Stimulated activated CD4-positive, alpha-beta T cell treated with anti-CD3 and anti-CD28 coated beads, Interleukin-4, amount 100 ng/mL, for 48 hours (primary cell): ENCODE results near the gene SRGAP3.
"Not testable (repeated sequence)": the region's sequence is repeated elsewhere in the genome, so short reads cannot be mapped to it uniquely, and the experiment has no call there.

Experiments
- DNase-seq, 2 donors: peaks; one replicate each; pipeline ENCODE4 v3.0.0-alpha.2; 2020; ENCODE audit warnings: low read depth in 2 of 2

Gene SRGAP3

DNA sequence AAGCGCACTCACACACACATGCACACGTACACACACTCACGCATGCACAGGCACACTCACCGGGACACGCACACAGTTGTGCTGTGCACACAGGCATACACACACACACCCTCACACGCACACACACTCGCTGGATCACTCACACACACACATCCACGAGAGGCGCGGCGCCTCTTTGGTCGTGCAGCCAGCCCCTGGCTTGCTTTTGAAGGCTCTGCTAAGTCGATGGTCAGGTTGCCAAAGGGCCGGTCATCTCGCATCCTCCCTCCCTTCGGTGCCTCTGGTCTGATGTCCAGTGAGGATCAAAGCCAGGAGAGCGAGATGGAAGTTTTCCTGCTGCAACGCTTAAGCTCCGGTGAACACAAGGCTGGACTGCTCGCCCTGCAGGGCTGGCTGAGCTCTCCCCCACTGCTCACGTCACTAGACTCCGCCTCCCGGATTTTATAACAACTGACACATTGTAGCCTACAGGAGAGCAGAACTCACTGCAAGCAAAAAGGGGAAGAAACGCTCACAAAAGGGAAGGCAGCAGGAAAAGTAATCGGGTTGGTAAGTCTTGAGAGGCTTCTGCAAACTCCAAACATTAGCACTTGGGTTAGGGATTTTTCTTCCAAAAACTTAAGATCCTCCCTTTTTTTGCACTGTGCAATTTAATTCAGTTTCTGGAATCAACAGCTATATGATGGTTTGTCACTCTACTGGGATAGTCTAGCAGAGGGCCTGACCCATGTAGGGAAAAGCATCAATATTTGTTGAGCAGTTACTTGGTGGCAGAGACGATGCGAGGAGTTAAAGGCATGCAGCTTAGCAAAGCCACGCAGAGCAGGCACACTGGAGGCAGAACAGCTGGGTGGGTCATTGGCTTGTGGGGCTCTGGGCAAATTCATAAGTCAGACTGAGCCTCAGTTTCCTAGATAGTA lies at the start of gene SRGAP3:
SRGAP3 (minus strand) TSS at position 374 of the 920 bp plus-strand sequence. CDS start 695 bp downstream, outside the sequence.
- DNase-seq, result peak; percentile 53 to 71

- DNase-seq, result no peak
These were observed 48.8 kb upstream of the SRGAP3 start for GRCh38 chr3:9298236-9298635.

DNA sequence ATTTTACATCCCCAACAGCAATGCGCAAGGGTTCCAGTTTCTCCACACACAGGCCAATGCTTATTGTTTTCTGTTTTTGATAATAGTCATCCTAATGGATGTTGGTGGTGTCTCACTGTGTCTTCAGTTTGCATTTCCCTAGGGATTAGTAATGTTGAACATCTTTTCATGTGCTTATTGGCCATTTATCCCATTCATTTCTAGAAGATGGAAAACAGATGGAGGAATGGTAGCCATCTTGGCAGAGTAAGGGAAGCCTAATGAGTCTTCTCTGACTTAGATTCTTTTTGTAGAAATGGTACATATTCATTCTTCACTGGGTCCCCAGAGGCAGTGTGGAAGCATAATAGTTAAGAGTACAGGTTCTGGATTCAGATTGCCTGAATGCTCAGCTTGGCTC lies 46.8 kb upstream of the SRGAP3 start:
- no peak for DNase-seq

DNA sequence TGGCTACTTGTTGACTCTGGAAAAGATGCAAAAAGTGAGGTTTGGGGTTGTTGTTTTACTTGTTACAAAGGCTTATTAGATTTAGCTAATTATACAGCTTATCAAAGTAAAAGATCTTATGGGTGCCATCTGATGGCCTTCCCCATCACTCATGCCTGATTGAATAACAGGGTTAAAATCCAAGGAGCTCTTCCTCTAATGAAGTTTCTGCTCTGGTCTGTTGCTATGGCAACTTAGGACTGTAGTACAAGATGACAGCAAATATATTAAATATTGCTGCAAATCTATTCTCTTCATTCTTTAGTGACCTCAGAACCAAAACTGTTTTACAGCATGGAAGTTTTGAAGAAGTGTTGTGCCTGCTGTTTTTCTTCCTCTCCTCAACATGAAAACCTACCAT lies 45.6 kb upstream of the SRGAP3 start:
- no peak for DNase-seq

DNA sequence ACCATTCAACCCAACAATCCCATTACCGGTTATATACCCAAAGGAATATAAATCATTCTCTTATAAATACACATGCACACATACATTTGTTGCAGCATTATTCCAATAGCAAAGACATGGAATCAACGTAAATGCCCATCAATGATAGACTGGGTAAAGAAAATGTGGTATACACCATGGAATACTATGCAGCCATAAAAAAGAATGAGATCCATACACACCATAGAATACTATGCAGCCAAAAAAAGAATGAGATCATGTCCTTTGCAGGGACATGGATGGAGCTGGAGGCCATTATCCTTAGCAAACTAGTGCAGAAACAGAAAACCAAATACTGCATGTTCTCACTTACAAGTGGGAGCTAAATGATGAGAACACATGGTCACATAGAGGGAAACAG lies 44.5 kb upstream of the SRGAP3 start:
- not testable (repeated sequence) for DNase-seq

- no peak for DNase-seq
These were observed 43.6 kb upstream of the SRGAP3 start for GRCh38 chr3:9293076-9293475.

DNA sequence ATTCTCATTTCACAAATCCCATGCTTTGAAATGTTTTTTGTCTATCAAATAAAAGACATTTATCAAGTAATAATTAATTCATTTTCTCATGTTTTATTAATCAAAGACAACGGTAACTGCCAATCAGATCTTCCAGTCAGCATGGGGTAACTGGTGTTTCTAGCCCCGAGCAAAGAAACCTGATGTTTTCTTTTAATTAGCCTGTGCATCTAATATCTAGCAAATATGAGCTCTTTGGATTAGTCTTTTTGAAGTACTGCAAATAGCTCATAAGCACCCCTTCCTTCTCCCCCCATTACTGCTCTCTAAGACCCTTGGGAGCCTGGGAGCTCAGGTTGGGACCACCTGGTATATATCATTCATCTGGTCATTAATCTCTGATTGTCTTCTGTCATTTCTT lies 43.1 kb upstream of the SRGAP3 start:
- DNase-seq, result no peak

GRCh38 chr3:9291821-9292410 lies 42.5 kb upstream of the SRGAP3 start:
- no peak for DNase-seq

- DNase-seq, result no peak
These were observed 41.1 kb upstream of the SRGAP3 start for GRCh38 chr3:9290566-9290965.

GRCh38 chr3:9281533-9281932 lies 32.1 kb upstream of the SRGAP3 start:
- not testable (repeated sequence) for DNase-seq

GRCh38 chr3:9280451-9281219 lies 31.2 kb upstream of the SRGAP3 start:
- no peak for DNase-seq

DNA sequence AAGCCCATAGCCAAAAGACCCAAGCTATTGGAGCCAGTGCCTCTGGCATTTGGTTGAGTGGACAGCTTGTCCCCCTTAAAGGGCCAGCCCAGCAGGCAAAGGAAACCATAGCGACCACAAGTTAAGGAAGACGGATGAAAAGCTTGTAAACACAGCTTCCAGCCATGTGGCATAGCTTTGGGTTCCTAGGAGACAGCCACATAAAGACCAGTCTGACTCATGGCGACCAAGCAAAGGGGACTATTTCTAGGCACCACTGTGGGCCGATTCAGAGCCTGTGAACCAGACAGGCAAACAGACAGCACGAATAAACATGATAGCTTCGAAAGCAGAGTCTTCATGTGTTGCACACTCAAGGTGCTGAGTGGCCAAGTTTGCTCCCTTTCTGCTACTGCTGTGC lies 30.5 kb upstream of the SRGAP3 start:
- DNase-seq, result no peak

DNA sequence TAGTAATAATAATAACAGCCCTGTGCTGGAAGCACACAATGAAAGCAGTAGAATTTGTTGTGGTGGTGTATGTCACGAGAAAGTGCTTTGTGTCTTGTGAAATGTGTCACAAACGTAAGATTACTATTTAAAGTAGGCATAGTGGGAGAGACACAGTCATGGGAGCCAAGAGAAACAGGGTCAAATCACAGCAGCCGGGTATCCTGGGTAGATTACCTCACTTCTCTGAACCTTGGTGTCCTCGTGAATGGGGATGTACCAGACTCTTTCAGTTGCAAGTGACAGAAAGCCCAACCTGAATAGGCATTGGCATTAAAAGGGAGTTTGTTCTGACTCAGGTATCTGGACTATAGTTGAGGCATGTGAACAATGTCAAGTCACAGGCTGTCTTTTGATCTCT lies 29.1 kb upstream of the SRGAP3 start:
- DNase-seq, result no peak

- DNase-seq, result no peak
These were observed 28.6 kb upstream of the SRGAP3 start for GRCh38 chr3:9278085-9278484.

DNA sequence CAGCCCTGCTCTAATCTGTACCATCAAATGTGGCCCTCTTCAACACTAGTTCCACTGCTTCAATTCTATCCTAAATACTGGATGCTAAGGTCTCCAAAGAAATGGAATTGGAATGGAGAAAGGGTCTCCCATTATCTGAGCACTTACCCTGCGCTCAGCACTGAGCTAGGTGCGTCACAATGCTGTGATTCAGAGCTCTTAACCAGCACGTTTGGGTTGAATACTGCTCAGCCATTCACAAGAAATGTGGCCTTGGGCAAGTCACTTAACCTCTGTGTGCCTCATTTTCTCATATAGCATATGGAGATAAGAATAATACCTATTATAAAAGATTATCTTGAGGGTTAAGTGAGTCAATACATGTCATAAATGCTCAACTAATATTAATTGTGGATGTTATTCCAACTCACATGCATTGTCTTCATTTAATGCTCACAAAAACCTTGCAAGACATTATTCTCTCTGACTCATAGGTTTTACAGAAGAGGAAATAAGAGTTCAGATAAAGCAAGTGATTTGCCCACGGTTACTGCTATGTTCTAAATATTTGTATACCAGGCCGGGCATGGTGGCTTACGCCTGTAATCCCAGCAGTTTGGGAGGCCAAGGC lies 27.4 kb upstream of the SRGAP3 start:
- DNase-seq, result no peak

DNA sequence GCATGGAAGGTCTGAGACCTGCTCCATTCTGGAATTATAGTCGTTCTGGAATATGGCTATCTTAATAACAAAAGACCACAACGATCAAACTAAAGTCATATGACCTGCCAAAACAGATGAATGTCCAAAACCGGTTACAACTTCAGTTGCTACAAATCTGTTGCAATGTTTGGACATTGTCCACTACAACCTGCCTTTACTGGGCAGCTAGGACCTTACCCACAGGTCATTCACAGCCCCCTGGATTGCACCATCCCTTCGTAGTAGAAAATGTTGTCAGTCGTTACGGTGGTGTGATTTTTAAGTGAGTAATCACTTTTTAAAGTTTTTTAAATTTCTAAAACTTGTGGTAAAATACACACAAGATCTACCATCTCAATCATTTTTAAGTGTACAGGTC lies 22.5 kb upstream of the SRGAP3 start:
- DNase-seq, result no peak

- no peak for DNase-seq
These were observed 21.3 kb upstream of the SRGAP3 start for GRCh38 chr3:9270704-9271103.

DNA sequence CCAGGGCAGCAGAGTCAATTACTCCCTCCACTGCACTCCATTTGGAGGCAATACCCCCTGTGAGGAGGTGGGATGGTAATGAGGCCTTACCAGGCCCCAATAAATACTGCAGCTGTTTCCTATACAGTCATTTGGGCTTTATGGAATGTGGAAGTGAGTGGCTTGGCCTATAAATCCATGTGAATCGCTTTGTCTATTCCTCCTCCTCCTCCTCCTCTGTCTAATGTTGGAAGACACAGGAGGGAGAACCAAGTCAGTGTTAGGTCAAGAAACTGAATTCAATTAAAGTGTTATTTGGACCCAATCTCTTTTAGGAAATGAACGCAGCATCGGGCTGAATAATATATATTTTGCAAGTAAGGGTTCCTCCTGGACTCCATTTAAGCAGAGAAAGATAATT lies 17.3 kb upstream of the SRGAP3 start:
- DNase-seq, result no peak

GRCh38 chr3:9260305-9260704 lies 10.9 kb upstream of the SRGAP3 start:
- no peak for DNase-seq

DNA sequence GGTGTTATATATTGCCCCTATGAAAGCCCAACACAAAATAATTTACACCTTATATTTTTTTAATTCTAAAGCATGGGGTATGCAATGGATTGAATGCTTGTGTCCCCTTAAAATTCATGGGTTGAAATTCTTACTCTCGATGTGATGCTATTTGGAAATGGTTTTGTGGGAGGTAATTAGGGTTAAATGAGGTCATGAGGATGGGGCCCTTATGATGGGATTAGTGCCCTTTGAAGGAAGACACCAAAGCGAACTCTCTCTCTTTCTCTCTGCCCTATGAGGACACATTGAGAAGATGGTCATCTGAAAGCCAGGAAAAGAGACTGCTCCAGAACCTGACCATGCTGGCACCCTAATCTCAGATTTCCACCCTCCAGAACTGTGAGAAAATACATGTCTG lies 7.6 kb upstream of the SRGAP3 start:
- no peak for DNase-seq

DNA sequence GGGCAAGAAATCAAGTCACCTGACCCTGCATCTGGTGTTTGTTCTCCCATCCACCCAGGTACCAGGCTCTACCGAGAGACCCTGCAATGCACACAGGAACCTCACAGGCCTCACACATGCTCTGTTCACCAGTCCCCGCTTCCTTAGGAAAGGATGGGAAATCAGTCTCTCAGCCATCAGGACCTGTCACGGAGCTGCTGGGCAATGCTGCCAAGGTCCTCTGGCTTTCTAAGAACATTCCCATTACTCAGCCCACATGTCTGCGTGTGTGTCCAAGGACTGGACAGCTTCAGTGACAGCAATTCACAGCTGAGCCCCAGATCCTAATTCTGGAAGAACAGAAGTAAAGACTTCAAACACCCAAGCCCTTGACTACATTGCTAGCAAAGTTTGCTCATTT lies 6.5 kb upstream of the SRGAP3 start:
- no peak for DNase-seq

- DNase-seq, result no peak
These were observed 5.3 kb upstream of the SRGAP3 start for GRCh38 chr3:9254764-9255163.
